ENCODE data around the gene POU6F1. TPM values are rescaled to one million over a fixed set of nuclear protein-coding genes. Genes with fewer than 3 reads are reported as not detected.
A peak's percentile ranks its signal among the peaks of the same experiment; 100 is the strongest.

POU6F1 gene
- total and polyA plus RNA-seq, 2 donors (not counting 1 experiment from before 2014, with no cell fraction given) = 3.3 to 4.8 TPM

DNA sequence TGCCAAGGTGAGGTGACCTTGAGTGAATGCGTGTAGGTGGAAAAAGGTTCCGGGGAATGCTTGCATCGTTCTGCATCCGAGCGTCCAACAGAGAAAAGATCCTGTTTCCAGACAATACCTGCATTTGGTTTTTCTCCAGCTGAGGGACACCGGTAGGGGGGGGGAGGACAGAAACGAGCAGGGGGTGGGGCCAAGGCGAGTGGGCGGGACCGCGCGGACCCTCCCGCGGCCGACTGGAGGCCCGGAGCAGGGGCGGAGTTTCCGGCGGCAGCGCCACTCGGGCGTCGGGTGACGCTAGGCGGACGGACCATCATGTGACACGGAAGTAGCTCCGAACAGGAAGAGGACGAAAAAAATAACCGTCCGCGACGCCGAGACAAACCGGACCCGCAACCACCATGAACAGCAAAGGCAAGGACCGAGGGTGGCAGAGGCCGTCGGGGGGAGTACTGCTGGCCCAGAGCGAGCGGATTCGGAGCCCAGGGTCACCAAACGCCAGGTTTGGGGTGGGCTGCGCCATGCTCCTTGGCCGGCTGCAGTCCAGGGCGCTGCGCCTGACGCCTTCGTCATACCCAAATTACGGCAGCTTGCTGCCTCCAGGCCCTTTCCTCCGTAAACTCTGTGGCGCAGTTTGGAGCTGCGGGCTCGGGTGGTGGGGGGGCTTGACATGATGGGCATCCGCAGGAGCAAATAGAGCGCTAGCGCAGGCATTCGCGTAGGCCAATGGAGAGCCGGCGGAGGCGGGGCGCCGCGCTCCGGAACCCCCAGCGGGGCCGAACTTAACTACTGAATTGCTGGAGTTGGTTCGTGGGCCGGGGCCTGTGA is 20.9 kb upstream of the POU6F1 start, which contains the start of gene DAZAP2:
Gene DAZAP2 (plus strand): TSS at position 317 of the 825 bp plus-strand sequence. CDS start 82 bp downstream, at position 399.
- no peaks in the 10 kb centered on the region for H3K9me3 ChIP-seq (ENCODE audit: control insufficient read depth, insufficient read depth, low read depth, low read length)
- peaks cover 11% of the 10 kb centered on the region for H3K4me1 ChIP-seq (ENCODE audit: control insufficient read depth, extremely low read depth, insufficient read depth, low read length)
- peaks cover 15% of the 10 kb centered on the region for H3K79me2 ChIP-seq (ENCODE audit: control insufficient read depth, insufficient read depth, low read length)
- no peaks in the 10 kb centered on the region for H4K20me1 ChIP-seq (ENCODE audit: control insufficient read depth, extremely low read depth, insufficient read depth, low read length)
- TF ChIP-seq EZH2 (IDR thresholded peaks at IDR 0.05; ENCODE audit: low read length, missing control alignments) (no peak), CTCF (conservative IDR thresholded peaks at IDR 0.05 in 1 of 2, IDR thresholded peaks at IDR 0.05 in 1 of 2; ENCODE audit: low read depth in 1 of 2, low read length in 2 of 2) (peak in 1 of 2 donors; percentile 31)
- no peaks in the 10 kb centered on the region for H3K27me3 ChIP-seq (ENCODE audit: control insufficient read depth, insufficient read depth, low read length)
- DNase-seq (ENCODE audit: low read depth in 2 of 2) = peak; percentile 95
- H3K27ac ChIP-seq (ENCODE audit: insufficient read depth, low read length) = peak within 1 kb of the TSS; percentile 100
- H3K36me3 ChIP-seq (ENCODE audit: control insufficient read depth, insufficient read depth, low read length) = peaks cover 10% of the 10 kb centered on the region
- peak within 1 kb of the TSS; percentile 100 for H3K9ac ChIP-seq (ENCODE audit: insufficient read depth, low read length)
- H3K4me3 ChIP-seq (replicated peaks in 1 of 4; ENCODE audit: control extremely low read depth in 1 of 4, insufficient read depth in 1 of 4, low read depth in 3 of 4, low read length in 4 of 4) = peak within 1 kb of the TSS; percentile 91 to 100 (median 98)
- peak within 1 kb of the TSS; percentile 90 for H3K4me2 ChIP-seq (ENCODE audit: extremely low read depth, insufficient read depth, low read length)
- peak within 1 kb of the TSS; percentile 90 for H2AFZ ChIP-seq (ENCODE audit: low read length)

GRCh38 chr12:51238037-51238509 is 20.2 kb upstream of the POU6F1 start:
- Histone ChIP-seq H3K4me2 (ENCODE audit: extremely low read depth, insufficient read depth, low read length) (peak overlapping the region; percentile 73), H3K79me2 (ENCODE audit: control insufficient read depth, insufficient read depth, low read length) (peaks cover 15% of the 10 kb centered on the region), H3K27ac (ENCODE audit: insufficient read depth, low read length) (peak overlapping the region; percentile 40), H3K9ac (ENCODE audit: insufficient read depth, low read length) (no peak overlapping the region), H2AFZ (ENCODE audit: low read length) (peak overlapping the region; percentile 90), H3K36me3 (ENCODE audit: control insufficient read depth, insufficient read depth, low read length) (peaks cover 10% of the 10 kb centered on the region), H3K4me1 (ENCODE audit: control insufficient read depth, extremely low read depth, insufficient read depth, low read length) (peaks cover 11% of the 10 kb centered on the region), H3K9me3 (ENCODE audit: control insufficient read depth, insufficient read depth, low read depth, low read length) (no peaks in the 10 kb centered on the region), H3K4me3 (replicated peaks in 1 of 4; ENCODE audit: control extremely low read depth in 1 of 4, insufficient read depth in 1 of 4, low read depth in 3 of 4, low read length in 4 of 4) (peak overlapping the region; percentile 56 to 99 (median 94)), H4K20me1 (ENCODE audit: control insufficient read depth, extremely low read depth, insufficient read depth, low read length) (no peaks in the 10 kb centered on the region), H3K27me3 (ENCODE audit: control insufficient read depth, insufficient read depth, low read length) (no peaks in the 10 kb centered on the region)
- DNase-seq (ENCODE audit: low read depth in 2 of 2) = no peak
- TF ChIP-seq CTCF (conservative IDR thresholded peaks at IDR 0.05 in 1 of 2, IDR thresholded peaks at IDR 0.05 in 1 of 2; ENCODE audit: low read depth in 1 of 2, low read length in 2 of 2) (no peak), EZH2 (IDR thresholded peaks at IDR 0.05; ENCODE audit: low read length, missing control alignments) (no peak)

GRCh38 chr12:51234530-51234929 is 16.7 kb upstream of the POU6F1 start:
- Histone ChIP-seq H3K36me3 (ENCODE audit: control insufficient read depth, insufficient read depth, low read length) (no peaks in the 10 kb centered on the region), H3K4me1 (ENCODE audit: control insufficient read depth, extremely low read depth, insufficient read depth, low read length) (no peaks in the 10 kb centered on the region), H4K20me1 (ENCODE audit: control insufficient read depth, extremely low read depth, insufficient read depth, low read length) (no peaks in the 10 kb centered on the region), H3K9ac (ENCODE audit: insufficient read depth, low read length) (no peak overlapping the region), H3K79me2 (ENCODE audit: control insufficient read depth, insufficient read depth, low read length) (peaks cover 2% of the 10 kb centered on the region), H3K4me2 (ENCODE audit: extremely low read depth, insufficient read depth, low read length) (no peak overlapping the region), H2AFZ (ENCODE audit: low read length) (no peak overlapping the region), H3K4me3 (replicated peaks in 1 of 4; ENCODE audit: control extremely low read depth in 1 of 4, insufficient read depth in 1 of 4, low read depth in 3 of 4, low read length in 4 of 4) (no peak overlapping the region), H3K27ac (ENCODE audit: insufficient read depth, low read length) (no peak overlapping the region), H3K27me3 (ENCODE audit: control insufficient read depth, insufficient read depth, low read length) (no peaks in the 10 kb centered on the region), H3K9me3 (ENCODE audit: control insufficient read depth, insufficient read depth, low read depth, low read length) (no peaks in the 10 kb centered on the region)
- DNase-seq (ENCODE audit: low read depth in 2 of 2) = no peak
- TF ChIP-seq CTCF (conservative IDR thresholded peaks at IDR 0.05 in 1 of 2, IDR thresholded peaks at IDR 0.05 in 1 of 2; ENCODE audit: low read depth in 1 of 2, low read length in 2 of 2) (no peak), EZH2 (IDR thresholded peaks at IDR 0.05; ENCODE audit: low read length, missing control alignments) (no peak)
